Tongue (tissue), 2 donors: ENCODE measurements around the gene RAB6A. TPM values are rescaled to one million over a fixed set of nuclear protein-coding genes. Genes with fewer than 3 reads are reported as not detected.
"Not testable (repeated sequence)": the region's sequence is repeated elsewhere in the genome, so short reads cannot be mapped to it uniquely, and the experiment has no call there.

ENCODE experiments used
- DNase-seq: peaks from one replicate; pipeline ENCODE4 v3.0.0-alpha.2; 2015
- total RNA-seq: library from RNA; depleted of rRNA; stranded (reverse); fragments of >200 nt; gene quantifications from one replicate; pipeline ENCODE4 v1.2.3, GENCODE V29; 2014

RAB6A gene
- total RNA-seq, 1 donor from 2014 or later = 158 TPM

DNA sequence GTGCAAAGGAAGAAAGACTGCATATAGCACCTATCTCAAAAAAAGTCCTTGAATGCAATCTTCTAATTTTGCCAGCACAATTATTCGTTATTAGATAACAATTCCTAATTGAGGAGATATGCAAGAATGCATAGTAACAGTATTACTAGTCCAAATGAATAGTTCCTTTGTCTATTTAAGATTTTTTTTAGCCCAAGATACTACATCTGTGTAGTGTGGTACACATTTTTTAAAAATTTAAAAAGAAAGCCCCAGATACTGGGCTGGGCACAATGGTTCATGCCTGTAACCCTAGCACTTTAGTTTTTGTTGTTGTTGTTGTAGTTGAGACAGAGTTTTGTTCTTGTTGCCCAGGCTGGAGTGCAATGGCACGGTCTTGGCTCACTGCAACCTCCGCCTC is 43.7 kb downstream of the RAB6A start:
- no peak for DNase-seq

DNA sequence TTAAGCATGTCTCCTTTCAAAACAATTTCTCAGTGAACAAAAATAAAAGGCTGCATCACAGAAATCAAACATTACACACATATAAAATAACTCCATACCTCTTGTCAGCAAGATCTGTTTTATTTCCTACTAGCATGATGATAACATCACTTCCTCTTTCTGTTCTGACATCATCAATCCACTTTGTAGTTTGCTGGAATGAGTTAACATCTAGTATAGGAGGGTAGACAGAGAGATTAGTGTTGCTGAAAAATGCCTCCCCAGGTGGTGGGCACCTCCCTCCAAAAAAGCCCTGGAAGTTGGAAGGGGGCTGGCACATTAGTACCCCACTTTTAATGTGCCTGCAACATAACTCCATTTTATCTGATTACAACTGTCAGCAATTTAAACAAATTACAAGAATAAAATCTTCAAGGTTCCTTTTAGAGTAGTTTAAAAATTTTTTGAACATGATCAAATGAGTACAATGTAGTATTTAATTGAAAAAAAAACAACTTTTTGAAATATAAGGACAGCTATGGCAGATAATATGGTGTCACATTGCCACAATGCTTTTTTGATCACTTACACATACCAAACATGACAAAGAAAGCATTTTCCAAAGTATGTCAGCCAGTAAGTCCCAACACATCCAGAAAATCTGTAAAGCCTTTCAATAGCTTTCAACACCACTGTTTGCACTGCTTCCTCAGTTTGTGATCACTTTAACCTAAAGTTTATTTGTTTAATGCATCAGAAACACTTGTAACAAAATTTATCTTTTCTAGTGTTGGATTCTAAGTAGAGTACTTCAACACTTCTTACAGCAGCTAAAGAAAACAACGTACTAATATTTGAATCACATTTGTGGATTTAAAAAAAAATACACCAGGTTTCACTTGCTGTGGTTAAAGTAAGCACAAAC is 44.5 kb downstream of the RAB6A start:
- peak; percentile 12 for DNase-seq

- DNase-seq = no peak
These were observed 45.3 kb downstream of the RAB6A start for GRCh38 chr11:73715541-73715940.

DNA sequence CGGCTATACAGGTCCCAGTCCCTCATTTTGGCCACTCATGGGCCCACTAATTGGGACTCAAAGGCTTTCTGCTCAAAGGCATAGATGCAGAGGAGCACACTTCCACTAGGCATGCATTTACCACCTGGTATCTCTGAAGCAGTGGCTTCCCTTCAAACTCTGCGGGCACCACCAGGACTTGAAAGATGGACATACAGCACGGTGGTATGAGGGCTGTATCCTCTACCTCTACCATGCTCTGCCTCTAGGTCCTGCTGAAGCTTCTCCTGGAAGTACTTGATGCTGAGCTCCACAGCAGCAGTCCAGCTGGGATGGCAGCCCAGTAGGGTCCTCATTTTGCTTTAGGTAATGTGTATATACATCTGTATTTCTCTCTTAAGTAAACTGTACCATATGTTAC is 49.9 kb downstream of the RAB6A start:
- no peak for DNase-seq

DNA sequence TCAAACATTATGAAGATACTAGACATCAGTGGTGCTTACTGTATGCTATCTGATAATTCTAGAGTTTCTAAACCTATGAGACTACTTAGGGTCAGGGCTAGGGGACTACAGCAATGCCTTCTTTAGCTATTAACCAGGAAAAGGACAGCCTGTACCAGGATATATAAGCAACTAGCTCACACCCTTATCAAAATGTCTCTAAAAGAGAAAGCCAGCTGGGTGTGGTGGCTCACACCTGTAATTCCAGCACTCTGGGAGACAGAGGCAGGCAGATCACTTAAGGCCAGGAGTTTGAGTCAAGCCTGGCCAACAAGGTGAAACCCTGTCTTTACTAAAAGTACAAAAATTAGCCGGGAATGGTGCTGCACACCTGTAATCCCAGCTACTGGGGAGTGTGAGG is 55.8 kb downstream of the RAB6A start:
- no peak for DNase-seq

DNA sequence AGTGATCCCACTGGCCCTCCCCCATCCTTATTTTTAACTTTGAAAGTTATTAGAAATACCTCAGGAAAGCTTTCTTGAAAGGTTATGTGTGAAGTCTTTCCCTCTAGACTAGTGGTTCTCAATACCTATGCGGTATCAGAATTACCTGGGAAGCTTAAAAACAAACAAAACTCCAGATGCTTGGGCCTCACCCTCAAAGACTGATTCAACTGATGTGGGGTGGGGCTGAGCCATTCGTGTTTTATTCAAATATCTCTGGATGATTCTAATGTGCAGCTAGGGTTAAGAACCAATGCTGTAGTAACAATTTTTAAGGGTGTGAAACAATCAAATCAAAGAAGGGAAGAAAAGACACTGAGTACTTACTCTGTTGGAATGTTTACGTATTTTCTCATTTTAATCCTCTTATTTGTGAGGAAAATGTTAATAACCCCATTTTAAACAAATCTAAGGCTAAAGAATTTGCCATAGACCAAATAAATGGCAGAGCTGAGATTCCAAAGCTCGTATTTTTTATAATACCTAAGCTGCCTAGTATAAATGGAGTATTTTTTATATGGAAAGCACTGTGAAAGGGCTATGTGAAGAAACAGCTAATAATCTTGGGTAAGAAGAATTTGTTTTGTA is 66.9 kb downstream of the RAB6A start:
- DNase-seq = no peak

- DNase-seq = no peak
These were observed 80.2 kb downstream of the RAB6A start for GRCh38 chr11:73680687-73681086.

- not testable (repeated sequence) for DNase-seq
These were observed 84.3 kb downstream of the RAB6A start for GRCh38 chr11:73676552-73676951.

DNA sequence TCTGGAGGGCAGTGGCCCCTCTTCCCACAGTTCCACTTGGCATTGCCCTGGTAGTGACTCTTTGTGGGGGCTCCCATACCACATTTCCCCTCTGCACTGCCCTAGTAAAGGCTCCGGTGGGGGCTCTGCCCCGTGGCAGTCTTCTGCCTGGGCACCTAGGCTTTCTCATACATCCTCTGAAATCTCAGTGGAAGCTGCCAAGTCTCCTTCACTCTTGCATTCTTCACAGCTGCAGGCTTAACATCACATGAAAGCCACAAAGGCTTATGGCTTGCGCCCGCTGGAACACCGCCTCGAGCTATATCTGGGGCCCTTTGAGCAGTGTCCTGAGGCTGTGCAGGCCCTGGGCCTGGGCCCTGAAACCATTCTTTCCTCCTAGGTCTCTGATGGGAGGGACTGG is 89.2 kb downstream of the RAB6A start:
- no peak for DNase-seq

DNA sequence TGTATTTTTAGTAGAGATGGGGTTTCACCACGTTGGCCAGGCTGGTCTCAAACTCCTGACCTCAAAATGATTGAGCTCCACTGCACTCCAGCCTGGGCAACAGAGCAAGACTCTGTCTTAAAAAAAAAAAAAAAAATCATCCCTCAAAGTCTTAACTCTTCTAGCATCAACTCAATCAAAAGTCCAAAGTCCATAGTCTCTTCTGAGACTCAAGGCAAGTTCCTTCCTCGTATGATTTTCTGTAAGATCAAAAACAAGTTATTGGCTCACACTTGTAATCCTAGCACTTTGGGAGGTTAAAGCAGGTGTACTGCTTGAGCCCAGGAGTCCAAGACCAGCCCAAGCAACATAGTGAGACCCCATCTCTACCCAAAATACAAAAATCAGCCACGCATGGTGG is 90.1 kb downstream of the RAB6A start:
- DNase-seq = no peak

DNA sequence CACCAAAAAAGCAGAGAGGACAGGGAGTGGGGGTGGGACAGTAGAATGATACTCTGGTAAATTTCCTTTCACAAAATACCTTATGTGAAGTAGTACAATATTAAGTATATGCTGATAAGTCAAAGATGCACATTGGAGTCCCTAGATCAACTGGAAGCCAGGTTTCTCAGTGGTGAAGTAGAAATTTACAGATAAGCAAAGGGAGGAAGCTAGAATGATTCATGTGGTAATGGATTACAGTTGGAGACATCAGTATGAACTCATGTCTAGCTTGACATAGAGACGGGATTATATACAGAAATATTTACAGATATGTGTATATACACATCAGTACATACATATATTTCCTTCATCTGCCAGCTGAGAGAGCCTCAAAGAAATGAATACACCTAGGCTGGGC is 93.0 kb downstream of the RAB6A start:
- DNase-seq = no peak

- no peak for DNase-seq
These were observed 96.0 kb downstream of the RAB6A start for GRCh38 chr11:73664877-73665276.

DNA sequence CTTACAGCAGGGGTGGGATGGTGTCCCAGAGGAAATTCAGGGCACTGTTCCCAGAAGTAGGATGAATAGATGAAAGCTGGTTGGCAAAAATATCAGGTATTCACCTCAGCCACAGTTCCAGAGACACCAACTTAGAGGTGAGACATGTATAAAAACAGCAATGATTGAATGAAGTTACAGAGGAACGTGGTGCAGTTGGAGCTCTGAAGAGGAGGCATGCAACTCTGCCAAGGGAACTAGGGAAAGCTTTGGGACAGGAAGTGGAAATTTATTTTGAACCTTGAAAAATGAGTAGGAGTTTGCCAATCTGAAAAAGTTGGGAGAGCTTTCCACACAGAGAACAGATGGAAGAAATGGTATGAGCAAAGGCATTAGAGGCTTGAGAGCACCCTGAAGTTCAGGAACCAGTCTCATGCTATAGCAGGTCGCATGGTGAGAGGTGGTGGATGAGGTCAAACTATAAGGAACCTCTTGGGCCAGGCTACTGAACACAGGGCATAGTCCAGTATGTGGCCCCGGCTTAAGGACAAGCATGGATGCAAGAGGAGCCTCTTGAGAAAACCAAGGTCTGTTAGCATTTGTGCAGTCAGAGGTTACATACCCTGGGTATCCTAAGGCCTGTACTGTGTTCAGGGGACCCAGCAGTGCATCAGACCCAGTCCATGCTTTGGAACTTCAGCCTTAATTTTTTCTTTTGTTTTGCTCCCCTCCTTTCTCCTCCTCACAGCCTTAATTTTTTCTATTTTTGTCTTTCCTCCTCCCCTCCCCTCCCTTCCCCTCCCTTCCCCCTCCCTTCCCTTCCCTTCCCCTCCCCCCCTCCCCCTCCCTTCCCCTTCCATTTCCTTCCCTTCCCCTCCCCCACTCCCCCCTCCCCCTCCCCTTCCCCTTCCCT is 97.0 kb downstream of the RAB6A start:
- no peak for DNase-seq

DNA sequence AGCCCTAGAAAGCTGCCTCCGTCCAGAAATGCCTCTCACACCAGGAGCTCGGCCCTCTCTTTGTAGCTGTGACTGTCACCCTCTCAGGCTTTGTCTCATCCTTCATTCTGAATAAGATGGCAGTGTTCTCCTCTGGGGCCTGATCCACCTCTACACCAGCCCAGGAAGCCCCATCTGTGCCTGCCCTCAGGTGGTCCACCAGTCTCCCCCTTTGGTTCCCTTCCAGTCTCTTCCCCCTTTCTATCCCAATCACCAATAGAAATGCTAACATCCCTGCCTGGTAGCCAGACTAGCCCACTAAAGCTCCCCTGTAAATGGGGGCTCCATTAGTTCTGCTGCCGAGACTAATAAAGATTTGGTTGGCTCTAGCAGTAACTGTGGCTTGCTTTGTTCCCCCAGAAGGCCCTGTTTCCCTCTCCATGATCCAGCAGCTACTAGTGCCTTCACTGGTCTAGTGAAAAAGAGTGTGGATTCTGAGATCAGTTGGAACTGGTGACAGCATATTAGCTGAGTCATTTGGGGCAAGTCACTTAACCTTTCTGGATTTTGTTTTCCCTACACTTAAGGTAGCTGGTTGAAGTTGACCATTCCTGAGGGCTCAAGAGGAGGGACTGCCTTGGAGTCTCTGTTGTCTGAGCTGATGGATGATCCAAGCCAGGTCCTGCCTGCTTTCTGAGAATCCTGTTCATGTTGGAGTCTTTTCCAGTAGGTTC is 98.3 kb downstream of the RAB6A start:
- no peak for DNase-seq

GRCh38 chr11:73661035-73661628 is 99.7 kb downstream of the RAB6A start:
- DNase-seq = peak; percentile 94

- DNase-seq = no peak
These were observed 100.3 kb downstream of the RAB6A start for GRCh38 chr11:73660497-73661034.

- DNase-seq = no peak
These were observed 100.9 kb downstream of the RAB6A start for GRCh38 chr11:73659961-73660360.

DNA sequence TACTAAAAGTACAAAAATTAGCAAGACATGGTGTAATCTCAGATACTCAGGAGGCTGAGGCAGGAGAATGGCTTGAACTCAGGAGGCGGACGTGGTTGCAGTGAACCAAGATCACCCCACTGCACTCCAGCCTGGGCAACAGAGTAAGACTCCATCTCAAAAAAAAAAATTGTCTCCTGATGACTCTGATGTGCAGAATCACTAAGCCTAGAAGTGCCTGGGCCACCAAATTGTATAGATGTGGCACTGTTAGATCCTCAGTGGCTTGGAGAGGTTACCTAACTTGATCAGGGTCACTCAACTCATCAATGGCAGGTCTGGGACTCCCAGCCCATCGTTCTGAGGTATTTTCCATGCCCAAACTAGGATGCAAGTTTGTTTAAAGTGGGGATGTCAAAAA is 103.9 kb downstream of the RAB6A start:
- no peak for DNase-seq

DNA sequence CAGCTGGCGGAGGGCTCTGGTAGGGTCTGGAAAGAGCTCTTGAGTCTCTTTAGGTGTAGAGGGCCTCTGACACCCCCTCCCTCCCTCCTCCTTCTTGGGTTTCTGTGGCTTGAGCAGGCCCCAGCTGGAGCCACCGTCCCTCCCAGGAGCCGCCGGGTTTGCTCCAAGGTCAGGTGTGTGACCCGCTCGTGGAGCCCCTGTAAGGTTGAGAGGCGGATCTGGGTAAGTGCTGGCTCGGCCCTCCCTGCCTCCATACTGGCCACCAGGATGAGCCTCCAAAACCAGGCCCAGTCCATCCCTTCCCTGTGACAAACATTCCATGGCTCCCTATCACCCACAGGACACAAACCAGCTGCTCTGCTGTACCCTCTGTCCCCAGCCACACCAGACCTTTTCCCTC is 105.2 kb downstream of the RAB6A start:
- no peak for DNase-seq

DNA sequence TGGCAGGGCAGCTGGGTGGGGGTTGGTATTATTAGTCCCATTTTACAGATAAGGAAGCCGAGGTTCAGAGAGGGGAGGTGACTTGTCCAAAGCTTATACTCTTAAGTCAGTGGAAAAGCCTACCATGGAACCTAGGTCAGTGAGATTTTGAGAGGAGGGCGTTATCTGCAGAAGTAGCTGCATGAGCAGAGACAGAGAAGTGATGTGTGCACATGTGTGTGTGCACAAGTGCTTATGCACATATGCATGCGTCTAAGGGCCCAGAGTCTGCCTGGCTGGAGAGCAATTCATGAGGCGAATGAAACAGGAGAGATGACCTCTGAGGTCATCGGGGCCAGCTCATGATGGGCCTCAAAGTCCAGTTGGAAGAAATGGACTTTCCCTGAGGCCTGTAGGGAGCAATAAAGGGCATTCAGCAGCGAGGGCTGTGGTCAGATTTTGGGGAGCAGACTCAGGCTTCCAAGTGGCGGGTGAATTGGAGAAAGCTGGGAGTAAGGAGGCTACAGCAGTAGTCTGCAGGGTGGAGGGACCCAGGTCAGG is 106.3 kb downstream of the RAB6A start:
- DNase-seq = no peak

DNA sequence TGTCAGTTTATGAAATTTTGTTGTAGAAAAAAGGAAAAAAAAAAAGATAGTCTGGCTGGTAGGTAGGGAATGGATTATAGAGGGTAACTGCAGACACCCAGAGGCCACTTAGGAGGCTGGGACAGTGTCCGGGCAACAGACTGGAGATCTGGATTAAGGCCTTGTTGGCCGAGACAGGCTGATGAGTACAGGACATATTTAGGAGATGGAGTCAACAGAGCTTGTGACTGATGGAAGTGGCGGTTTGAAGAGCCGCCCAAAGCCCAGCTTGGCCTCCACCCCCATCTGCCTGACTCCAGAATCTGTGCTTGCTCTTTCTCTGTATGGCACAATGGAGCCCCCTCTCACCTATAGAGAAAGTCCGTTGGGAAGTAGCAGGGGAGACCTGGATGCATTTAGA is 106.9 kb downstream of the RAB6A start:
- DNase-seq = no peak
